HG03103 (cell line): ENCODE results near the gene NEIL3.
A peak's percentile ranks its signal among the peaks of the same experiment; 100 is the strongest.

Source experiments
- ATAC-seq: cut with Tn5 transposase; IDR thresholded peaks from one replicate; pipeline ENCODE4 v1.9.1; 2021; ENCODE audit warnings: low read depth; ENCODE audit not compliant: unreplicated experiment

Gene NEIL3, protein sequence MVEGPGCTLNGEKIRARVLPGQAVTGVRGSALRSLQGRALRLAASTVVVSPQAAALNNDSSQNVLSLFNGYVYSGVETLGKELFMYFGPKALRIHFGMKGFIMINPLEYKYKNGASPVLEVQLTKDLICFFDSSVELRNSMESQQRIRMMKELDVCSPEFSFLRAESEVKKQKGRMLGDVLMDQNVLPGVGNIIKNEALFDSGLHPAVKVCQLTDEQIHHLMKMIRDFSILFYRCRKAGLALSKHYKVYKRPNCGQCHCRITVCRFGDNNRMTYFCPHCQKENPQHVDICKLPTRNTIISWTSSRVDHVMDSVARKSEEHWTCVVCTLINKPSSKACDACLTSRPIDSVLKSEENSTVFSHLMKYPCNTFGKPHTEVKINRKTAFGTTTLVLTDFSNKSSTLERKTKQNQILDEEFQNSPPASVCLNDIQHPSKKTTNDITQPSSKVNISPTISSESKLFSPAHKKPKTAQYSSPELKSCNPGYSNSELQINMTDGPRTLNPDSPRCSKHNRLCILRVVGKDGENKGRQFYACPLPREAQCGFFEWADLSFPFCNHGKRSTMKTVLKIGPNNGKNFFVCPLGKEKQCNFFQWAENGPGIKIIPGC

DNA sequence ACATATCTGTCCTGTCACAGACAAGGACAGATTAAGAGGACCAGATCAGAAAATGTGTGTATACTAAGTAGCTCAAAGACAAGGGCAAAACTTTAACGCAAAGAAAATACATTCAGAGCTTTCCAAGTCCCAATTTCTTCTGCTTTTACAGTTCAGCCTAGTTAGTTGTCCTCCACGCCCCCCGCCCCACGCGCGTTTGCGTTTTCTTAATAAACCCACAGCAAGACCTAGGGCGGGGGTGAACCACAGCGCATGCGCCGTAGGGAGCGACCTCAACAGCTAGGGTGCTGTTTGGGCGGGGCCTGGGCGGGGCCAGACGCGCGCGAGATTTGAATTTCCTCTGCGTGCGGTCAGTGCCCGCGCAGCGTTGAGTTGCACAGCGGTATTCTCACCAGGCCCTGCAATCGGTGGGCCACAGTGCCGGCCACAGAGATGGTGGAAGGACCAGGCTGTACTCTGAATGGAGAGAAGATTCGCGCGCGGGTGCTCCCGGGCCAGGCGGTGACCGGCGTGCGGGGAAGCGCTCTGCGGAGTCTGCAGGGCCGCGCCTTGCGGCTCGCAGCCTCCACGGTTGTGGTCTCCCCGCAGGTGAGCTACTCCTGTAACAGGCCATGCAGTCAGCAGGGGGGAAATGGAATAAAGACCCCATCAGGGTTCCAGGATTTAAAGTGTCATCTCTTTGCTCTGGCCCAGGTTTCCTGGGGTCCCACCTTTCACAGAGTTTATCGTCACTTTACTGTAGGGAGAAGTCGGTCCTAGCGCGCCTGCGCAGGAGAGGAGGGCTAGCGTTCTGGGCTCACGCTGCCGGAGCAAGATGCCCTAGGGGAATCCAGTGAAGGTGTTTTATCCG lies at the start of gene NEIL3:
TSS of gene NEIL3 (plus strand) at position 353 of the 850 bp plus-strand sequence. CDS start at position 433, 80 bp downstream.
- peak; percentile 89 for ATAC-seq

DNA sequence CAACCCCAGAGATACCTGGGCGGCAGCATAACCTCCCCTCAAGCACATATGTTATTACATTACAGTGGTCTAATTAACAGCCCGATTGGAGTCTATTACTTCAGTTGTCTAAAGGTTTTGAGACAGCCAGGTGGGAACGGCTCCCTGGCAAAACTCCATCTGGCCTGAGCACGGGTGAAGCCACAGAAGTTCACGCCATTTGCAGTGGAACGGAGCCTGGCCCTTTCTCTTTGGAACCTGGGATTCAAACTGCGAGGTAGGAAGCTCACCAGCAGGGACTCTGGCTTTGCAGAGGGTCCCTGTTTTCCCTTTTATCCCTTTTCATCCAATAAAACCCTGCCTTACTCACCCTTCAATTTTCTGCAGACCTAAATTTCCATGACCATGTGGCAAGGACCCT lies 45.9 kb upstream of the NEIL3 start:
- ATAC-seq = no peak

DNA sequence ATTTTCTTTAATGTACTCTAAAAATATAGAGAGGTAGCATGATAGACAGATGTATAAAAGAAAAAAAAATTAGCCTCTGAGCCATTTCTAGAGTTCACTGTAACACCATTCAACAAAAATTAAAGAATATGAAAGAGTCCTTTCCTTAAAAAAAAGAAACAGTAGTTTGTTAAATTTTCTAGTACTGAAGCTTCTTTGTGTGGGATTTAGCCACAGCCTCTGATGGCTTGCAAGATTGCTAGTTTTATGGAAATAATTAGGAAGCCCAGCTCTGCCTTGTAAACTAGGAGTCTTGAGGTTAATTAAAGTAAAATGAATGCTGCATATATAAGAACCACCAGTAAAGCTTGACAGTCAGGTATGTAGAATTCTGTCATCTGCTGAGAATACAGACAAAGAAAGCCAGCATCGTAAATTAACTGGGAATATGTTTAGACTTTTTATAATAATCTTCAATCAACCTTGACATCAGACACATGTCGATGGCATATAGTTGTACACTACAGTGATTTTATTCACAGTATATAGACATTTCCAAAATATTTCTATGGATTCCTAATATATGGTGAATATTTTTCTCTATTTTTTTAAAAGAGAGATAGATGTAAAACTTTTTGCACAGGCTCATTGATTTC lies 44.8 kb upstream of the NEIL3 start:
- ATAC-seq = no peak

DNA sequence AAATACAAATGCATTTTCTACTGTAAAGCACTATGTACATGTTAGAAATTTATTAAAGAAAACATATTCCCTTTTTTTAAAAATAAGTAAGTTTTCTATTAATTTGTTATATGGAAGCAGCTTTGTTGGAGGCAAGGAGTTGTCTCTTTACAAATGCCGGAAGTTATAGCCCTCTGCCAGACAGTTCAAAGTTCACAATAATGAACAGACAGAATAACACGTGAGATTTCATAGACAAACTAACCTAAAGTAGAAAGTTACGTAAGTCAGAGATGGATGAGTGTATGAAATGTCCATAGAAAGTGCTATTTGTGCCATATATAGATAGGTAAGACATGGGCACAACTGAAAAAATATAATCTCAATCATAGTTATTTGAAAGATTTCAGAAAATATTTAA lies 43.9 kb upstream of the NEIL3 start:
- no peak for ATAC-seq

DNA sequence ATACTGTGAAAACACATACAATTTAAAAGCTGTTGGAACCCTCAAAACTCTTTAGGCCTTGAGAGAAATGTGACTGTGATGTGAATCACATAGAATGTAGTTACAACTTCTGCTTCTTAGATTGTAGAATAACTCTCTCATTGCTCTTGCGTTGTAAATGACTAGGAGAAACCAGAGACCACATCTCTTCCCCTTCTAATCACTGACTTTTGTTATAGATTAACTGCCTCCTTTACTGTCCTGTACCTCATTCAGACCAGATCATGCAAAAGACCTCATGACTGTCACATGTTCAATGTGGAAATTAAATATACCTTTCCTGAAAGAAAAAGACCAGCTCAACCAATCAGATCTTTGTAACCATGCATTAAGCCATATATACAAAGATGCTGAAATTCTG lies 43.2 kb upstream of the NEIL3 start:
- no peak for ATAC-seq

DNA sequence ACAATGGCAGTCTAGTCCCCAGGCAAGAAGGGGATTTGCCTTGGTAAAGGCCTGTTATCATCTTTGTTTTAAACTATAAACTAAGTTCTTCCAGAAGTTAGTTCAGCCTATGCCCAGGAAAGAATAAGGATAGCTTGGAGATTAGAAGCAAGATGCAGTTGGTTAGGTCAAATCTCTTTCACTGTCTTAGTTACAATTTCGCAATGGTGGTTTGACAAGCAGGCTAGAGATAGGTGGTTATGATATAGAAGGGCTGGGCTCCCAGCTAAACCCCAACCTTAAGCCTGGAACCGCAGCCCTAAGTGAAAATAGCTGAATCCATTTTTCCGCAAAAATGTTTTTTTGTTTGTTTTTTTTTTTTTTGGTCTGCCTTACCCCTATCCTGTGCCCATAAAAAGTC lies 41.8 kb upstream of the NEIL3 start:
- ATAC-seq = no peak

DNA sequence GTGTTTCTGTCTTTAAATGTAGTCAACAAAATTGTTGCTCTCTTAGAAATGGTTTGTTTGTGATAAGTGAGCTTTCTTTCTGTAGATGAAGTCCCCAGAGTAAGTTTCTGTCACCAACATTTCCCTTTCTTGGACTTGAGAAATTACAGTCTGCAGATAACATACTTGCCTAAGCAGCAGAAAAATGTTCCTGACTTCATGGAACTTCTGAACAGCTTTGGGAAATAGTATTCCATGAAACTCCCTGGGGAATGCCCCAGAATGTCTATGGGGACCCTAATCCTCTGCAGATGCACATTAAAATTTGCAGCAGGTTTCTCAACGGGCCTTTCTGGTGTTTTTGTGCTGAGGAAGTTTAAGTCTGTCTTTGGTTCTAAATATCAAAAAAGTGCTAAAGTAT lies 38.6 kb upstream of the NEIL3 start:
- no peak for ATAC-seq

DNA sequence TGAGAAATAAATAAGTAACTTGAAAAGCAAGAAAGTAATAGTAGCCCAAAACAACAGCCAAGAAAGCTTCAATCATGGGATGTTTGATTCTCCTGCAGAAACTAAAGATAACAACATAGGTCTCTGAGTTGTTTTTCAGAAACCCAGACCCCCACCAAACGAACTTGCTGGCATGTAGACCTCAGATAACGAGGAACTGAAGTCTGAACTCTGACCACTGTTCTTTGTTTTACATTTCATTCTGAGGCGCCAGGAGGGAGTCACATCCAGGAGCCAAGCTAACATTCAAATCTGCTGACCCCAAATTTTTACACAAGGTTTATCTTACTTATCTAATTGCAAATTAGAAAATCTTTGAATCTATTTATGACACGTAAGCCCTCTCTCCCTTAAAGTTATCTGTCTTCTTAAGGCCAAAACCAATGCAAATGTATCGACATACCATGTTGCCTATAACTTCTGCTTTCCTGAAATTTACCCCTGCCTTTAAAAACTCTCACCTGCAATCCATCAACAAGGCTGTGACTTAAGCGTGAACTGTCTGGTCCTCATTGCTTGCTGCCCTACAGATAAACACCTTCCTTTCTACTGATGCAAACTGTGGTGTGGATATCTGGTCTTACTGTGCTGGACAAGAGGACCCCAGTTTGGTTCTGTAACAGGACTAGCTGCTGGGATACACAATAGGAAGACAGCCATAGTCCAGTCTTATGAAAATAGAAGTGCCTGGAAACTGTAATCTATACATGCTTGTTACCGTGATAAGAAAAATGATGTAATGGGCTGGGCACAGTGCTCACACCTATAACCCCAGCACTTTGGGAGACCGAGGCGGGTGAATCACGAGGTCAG lies 37.5 kb upstream of the NEIL3 start:
- no peak for ATAC-seq

DNA sequence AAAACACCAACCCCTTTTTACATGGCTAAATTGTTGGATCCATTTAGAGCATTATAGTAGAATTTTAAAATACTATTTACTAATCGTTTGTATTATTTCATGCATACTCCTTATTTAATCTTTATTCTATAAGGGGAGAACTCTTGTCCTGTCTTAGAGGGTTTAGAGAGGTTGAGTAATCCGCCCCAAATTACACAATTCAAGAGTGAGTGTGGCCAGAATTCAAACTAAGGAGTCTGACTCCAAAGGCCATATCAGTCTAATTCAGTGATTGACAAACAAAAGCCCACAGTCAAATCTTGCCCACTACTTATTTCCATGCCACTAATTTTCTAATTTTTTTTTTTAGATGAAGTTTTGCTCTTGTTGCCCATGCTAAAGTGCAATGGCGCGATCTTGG lies 33.7 kb upstream of the NEIL3 start:
- no peak for ATAC-seq

DNA sequence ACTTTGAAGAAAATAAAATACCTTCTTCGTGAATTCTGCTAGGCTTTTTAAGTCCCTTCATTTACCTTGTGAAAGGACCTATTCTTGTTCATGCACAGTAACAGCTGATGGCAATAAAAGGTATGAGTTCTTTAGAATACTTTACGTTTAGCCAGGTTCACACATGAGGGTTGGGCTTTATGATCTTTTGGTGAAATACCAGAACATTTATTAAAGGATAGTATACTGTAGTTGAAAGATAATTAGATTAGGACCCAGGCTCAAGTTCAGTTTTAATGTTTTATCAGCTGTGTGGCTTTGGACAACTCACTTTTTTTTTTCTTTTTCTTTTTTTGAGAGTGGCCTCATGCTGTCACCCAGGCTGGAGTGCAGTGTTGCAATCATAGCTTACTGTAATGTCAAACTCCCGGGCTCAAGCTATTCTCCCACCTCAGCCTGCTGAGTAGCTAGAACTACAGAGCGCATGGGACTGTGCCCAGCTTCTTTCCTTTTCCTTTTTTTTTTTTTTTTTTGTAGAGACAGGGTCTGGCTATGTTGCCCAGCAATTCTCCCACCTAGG lies 28.2 kb upstream of the NEIL3 start:
- no peak for ATAC-seq

DNA sequence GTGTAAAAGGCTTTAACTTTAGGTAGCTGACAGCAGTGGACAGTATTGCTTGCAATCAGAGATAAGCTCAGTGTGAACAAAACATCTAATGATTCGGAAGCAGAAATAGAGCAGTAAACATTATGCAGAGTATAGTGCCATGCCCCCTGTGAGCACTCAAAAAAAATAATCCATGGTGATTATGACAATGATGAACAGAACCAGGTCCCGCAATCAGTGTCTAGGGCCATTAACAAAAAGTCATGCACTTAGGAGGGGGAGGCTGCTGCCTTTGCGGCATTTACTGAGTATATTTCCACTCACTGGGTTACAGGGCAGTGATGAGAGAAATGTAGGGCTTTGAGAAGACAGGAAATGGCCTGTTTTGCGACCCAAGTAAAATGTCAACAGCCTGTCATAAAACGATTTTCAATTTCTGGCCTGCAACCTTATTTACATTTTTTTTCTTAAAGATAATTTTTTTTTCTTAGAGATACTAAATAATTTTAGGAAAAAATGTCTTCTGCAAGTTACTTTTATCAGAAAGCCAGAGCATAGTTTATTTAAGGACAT lies 27.3 kb upstream of the NEIL3 start:
- no peak for ATAC-seq

DNA sequence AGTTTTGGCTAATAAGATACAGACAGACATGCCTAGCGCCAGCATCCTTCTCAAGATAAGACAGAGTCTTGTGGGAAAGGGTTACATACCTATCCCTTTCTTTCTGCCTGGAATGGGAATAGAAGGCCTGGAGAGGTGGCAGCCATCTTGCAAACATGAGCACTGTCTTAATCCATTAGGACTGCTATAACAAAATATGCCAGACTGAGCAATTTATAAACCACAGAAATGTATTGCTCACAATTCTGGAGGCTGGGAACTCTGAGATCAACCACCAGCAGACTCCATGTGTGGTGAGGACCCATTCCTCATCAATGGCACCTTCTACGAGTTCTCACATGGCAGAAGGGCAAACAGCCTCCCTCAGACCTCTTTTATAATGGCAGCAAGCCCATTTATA lies 26.5 kb upstream of the NEIL3 start:
- ATAC-seq = no peak

DNA sequence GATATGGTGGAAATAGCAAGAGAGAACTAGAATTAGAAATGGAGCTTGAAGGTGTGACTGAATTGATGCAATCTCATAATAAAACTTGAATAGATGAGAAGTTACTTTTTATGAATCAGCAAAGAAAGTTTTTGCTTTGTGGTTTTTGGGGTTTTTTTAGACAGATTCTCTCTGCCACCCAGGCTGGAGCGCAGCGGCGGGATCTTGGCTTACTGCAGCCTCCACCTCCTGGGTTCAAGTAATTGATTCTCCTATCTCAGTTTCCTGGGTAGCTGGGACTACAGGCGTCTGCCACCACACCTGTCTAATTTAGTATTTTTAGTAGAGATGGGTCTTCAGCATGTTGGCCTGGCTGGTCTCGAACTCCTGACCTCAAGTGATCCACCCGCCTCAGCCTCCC lies 23.7 kb upstream of the NEIL3 start:
- no peak for ATAC-seq

DNA sequence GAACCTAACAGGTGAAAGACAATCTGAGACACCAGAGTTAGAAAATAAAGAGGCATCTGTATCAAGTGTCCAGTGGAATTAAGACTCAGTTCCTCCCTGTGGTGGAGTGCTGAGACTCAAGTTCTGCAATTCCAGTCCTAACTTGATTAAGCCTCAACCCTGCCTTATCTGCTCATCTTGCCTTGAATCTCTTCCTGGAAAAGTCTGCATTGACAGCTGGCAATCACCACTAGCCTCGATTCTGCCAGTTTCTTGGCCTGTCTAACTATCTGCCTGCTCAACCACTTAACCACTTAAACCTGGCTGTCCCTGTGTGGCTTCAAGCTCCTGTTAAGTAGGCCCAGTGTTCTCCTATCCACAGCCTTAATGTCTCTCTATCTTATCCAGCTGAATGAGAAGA lies 22.4 kb upstream of the NEIL3 start:
- no peak for ATAC-seq

DNA sequence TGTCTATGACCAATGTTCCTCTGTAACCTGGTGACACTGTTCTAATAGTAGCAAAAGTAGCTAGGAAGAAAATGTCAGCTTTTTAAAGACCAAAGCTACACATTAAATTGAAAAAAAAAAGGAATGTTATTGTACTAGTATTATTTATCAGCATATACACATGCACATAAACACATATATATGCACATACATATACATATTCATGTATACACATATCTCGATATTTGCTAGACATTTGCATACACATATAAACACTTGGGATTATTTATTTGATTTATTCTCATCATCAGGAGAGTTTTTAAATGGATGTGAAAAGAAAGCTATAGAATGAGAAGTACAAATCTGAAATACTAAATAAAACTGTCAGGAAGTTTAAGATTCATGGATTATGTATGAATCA lies 21.3 kb upstream of the NEIL3 start:
- no peak for ATAC-seq

DNA sequence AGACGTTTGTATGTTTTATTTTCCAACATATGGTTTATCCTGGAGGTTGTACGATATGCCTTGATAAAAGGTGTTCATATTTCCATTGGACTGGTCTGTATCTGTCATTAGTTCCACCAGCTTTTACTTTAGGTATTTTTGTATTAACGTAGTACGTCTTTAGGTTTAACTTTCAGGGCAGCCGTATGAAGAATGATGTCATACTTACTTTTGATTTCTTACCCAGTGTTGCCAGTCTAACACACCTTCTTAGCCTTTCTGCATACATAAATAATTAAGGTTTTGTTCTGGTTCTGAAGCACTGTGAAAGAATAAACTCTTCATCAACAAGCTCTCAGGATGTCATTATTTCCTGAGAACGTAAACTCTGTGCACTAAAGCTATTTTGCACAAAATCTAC lies 18.9 kb upstream of the NEIL3 start:
- ATAC-seq = no peak

DNA sequence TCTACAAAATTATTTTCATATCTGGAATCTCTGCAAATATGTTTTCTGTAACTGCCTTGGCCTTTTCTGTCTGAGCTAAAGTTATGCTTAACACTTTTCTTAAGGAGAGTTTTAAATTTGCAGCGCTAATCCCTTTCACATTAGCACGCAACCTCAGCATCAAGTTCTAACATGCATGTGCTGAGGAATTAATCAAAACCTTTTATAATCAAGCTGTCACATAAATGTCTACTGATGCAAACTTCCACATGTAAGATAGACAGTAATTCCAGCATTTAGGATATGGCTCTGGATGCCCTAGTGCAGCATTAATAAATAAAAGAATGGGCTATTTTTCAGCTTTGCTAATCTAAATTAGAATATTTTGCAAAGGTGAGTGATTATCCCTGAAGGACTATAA lies 17.5 kb upstream of the NEIL3 start:
- no peak for ATAC-seq

DNA sequence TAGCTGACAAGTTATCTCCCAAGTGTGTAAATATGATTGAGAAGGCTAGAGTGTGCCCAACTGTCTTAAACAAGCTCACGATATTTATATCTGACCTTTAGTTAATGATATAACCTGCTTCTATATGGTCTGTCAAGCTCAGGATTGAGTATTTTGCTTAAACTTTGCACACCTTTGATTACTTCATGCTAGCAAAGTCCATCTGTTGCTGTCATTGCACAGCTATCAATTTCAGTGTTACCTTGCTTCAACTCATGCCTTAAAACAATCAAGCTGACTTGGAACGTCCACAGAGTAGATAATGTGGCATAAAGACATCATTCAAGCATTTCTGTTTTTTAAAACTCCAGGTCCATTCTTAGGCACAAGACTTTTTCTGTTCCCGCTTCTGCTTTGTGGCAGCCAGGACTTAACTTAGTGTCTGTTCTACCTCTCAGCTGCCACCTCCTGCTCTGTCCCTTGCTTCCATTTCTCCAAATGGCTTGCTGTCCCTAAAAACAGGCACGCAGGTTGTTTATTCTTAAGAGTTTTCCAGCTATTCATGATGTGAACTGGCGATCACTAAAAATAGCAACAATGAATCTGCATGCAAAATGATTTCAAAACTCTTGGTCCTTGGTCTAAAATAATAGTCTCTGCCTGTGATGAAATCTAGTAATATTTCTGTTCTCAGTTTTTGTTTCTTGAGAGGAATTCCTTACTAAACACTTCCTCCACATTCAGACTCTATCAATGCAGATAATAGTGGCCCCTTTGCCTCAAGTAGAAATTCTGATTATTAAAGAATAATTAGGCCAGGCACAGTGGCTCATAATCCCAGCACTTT lies 16.3 kb upstream of the NEIL3 start:
- ATAC-seq = no peak
